ENCODE data around the gene AOPEP. TPM values are rescaled to one million over a fixed set of nuclear protein-coding genes. Genes with fewer than 3 reads are reported as not detected.

AOPEP gene
- total and polyA plus RNA-seq, 8 donors: 73.9 to 407 (median 101) TPM

- no peak for DNase-seq
- Histone ChIP-seq H3K4me3 (no peak overlapping the region), H3K27me3 (no peaks in the 10 kb centered on the region), H3K4me1 (peaks cover 22 to 96% (median 60%) of the 10 kb centered on the region in 4 donors), H3K9me3 (no peaks in the 10 kb centered on the region), H3K36me3 (peaks cover 0 to 32% (median 19%) of the 10 kb centered on the region in 4 donors), H3K27ac (peak overlapping the region in 4 of 5 donors; percentile 33 to 72 (median 54))
- intact Hi-C loops (cut with DNase I; ENCODE audit: low total_unique reads): no loop called here
- TF ChIP-seq CTCF (IDR thresholded peaks at IDR 0.05) (no peak), EP300 (IDR thresholded peaks at IDR 0.05) (no peak), POLR2A (IDR thresholded peaks at IDR 0.05) (no peak)
- 69 to 80% (median 73%) methylated on average over 9 to 12 of the region's 12 CpGs for WGBS, 5 donors
These were observed 372.0 kb downstream of the AOPEP start for GRCh38 chr9:95098391-95098921.

GRCh38 chr9:95099321-95100070 lies 373.0 kb downstream of the AOPEP start:
- Histone ChIP-seq H3K36me3 (peaks cover 0 to 32% (median 20%) of the 10 kb centered on the region in 4 donors), H3K9me3 (no peaks in the 10 kb centered on the region), H3K27ac (peak overlapping the region in 4 of 5 donors; percentile 44 to 72 (median 54)), H3K4me3 (no peak overlapping the region), H3K27me3 (no peaks in the 10 kb centered on the region), H3K4me1 (peaks cover 29 to 96% (median 58%) of the 10 kb centered on the region in 4 donors)
- intact Hi-C loops (cut with DNase I; ENCODE audit: low total_unique reads): no loop called here
- DNase-seq: no peak
- TF ChIP-seq CTCF (IDR thresholded peaks at IDR 0.05) (no peak), POLR2A (IDR thresholded peaks at IDR 0.05) (no peak), EP300 (IDR thresholded peaks at IDR 0.05) (no peak)
- WGBS, 5 donors: 93 to 96% (median 95%) methylated on average over 21 to 24 of the region's 24 CpGs

GRCh38 chr9:95100071-95100627 lies 373.6 kb downstream of the AOPEP start:
- Histone ChIP-seq H3K4me3 (no peak overlapping the region), H3K9me3 (no peaks in the 10 kb centered on the region), H3K27me3 (no peaks in the 10 kb centered on the region), H3K27ac (peak overlapping the region in 4 of 5 donors; percentile 45 to 72 (median 64)), H3K36me3 (peaks cover 0 to 32% (median 20%) of the 10 kb centered on the region in 4 donors), H3K4me1 (peaks cover 28 to 96% (median 59%) of the 10 kb centered on the region in 4 donors)
- TF ChIP-seq POLR2AphosphoS5 (IDR thresholded peaks at IDR 0.05) (peak in 1 of 3 donors; percentile 27), EP300 (IDR thresholded peaks at IDR 0.05) (no peak)
- DNase-seq: no peak
- 74 to 80% (median 78%) methylated on average over 4 of the region's 4 CpGs for WGBS, 5 donors
- intact Hi-C loops (cut with DNase I; ENCODE audit: low total_unique reads): no loop called here

- no peak overlapping the region for H3K4me3 ChIP-seq
- peak overlapping the region in 3 of 5 donors; percentile 54 to 64 (median 63) for H3K27ac ChIP-seq
- DNase-seq: no peak
- H3K9me3 ChIP-seq: no peaks in the 10 kb centered on the region
- peaks cover 0 to 37% (median 23%) of the 10 kb centered on the region in 4 donors for H3K36me3 ChIP-seq
- intact Hi-C loops (cut with DNase I; ENCODE audit: low total_unique reads): no loop called here
- 89 to 96% (median 95%) methylated on average over 12 of the region's 12 CpGs for WGBS, 5 donors
- TF ChIP-seq POLR2AphosphoS5 (IDR thresholded peaks at IDR 0.05) (no peak), EP300 (IDR thresholded peaks at IDR 0.05) (no peak), CTCF (IDR thresholded peaks at IDR 0.05) (no peak), POLR2A (IDR thresholded peaks at IDR 0.05) (no peak)
- H3K27me3 ChIP-seq: no peaks in the 10 kb centered on the region
- peaks cover 23 to 88% (median 58%) of the 10 kb centered on the region in 4 donors for H3K4me1 ChIP-seq
These were observed 374.8 kb downstream of the AOPEP start for GRCh38 chr9:95101326-95101725.
